ENCODE measurements around the gene PREX1. TPM values are rescaled to one million over a fixed set of nuclear protein-coding genes. Genes with fewer than 3 reads are reported as not detected.

Gene PREX1
- total and polyA plus RNA-seq, 8 donors, result 5.2 to 25.2 (median 16.6) TPM

DNA sequence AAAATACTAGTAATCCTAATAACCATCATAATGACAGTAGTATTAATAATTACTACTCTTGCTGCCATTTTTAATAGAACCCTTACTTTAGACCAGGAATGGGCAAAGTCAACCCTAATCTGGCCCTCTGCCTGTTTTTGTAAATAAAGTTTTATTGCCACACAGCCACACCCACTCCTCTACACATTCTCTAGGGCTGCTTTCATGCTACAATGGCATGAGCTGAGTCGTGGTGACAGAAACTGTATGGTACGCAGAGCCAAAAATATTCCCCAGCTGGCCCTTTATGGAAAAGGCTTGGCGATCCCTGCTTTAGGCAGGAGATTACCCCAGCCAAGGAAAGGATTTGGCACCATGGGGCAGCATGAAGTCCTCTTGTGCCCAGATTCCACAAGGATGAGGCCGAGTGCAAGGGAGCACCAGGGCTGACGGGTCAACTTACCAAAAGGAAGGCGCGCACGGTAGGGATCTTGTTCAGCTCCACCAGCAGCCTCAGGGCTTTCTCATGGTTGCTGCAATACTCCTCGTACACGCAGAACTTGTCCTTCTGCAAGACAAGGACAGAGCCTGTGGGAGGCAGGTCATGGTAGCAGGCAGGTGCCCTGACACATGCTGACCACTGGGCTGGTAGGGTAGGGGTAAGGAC is 93.6 kb downstream of the PREX1 start:
- WGBS, 5 donors, result 88 to 95% (median 89%) methylated on average over 10 of the region's 10 CpGs
- no peak for DNase-seq
- Histone ChIP-seq H3K9me3 (no peaks in the 10 kb centered on the region), H3K27ac (no peak overlapping the region), H3K4me3 (no peak overlapping the region), H3K4me1 (peaks cover 0 to 41% (median 11%) of the 10 kb centered on the region in 4 donors), H3K27me3 (no peaks in the 10 kb centered on the region), H3K36me3 (peaks cover 0 to 23% (median 10%) of the 10 kb centered on the region in 4 donors)
- TF ChIP-seq POLR2AphosphoS5 (IDR thresholded peaks at IDR 0.05) (no peak), CTCF (IDR thresholded peaks at IDR 0.05) (no peak), POLR2A (IDR thresholded peaks at IDR 0.05) (no peak), EP300 (IDR thresholded peaks at IDR 0.05) (no peak)
- intact Hi-C loops (cut with DNase I; ENCODE audit: low total_unique reads), result no loop called here

GRCh38 chr20:48733296-48733790 is 94.5 kb downstream of the PREX1 start:
- Histone ChIP-seq H3K4me1 (peaks cover 0 to 37% (median 7%) of the 10 kb centered on the region in 4 donors), H3K27ac (no peak overlapping the region), H3K9me3 (no peaks in the 10 kb centered on the region), H3K27me3 (no peaks in the 10 kb centered on the region), H3K36me3 (peaks cover 0 to 23% (median 10%) of the 10 kb centered on the region in 4 donors), H3K4me3 (no peak overlapping the region)
- intact Hi-C loops (cut with DNase I; ENCODE audit: low total_unique reads), result no loop called here
- TF ChIP-seq POLR2AphosphoS5 (IDR thresholded peaks at IDR 0.05) (no peak), CTCF (IDR thresholded peaks at IDR 0.05) (no peak), POLR2A (IDR thresholded peaks at IDR 0.05) (no peak), EP300 (IDR thresholded peaks at IDR 0.05) (no peak)
- DNase-seq, result no peak
- 80 to 89% (median 86%) methylated on average over 3 of the region's 3 CpGs for WGBS, 5 donors

DNA sequence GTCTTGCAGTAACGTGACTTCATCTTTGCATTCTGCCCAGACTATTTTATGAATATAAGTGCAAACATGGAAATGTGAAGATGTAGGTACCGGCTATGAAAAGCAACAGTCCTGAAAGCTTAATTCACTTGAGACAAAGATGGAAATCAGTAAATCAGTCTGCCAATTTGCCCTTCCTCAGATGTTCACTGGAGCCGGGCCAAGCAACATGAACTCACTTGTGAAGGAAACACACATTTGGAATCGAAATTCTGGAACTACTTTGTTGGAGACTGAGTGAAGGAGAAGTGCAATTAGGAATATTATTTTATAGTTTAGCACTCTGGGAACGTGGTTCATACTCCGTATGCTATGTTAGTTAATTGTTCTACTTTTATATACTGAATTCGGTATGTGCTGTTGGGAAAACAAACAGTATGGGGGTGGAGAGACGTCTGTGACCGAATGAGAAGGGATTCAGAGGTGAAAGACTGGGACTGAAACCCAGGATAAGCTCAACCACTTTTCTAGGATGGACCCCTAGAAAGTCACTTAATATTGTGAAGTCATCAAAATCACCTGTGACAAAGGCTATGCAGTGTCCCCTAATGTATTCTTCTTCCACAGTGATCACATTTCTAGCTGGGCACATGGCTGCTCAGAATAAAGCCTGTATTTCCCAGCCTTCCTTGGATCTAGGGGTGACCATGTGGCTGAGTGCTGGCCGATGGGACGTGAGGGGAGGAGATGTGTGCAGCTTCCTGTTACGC is 95.5 kb downstream of the PREX1 start:
- H3K27me3 ChIP-seq, result no peaks in the 10 kb centered on the region
- peaks cover 0 to 26% (median 0%) of the 10 kb centered on the region in 4 donors for H3K4me1 ChIP-seq
- H3K9me3 ChIP-seq, result no peaks in the 10 kb centered on the region
- no peak overlapping the region for H3K27ac ChIP-seq
- H3K4me3 ChIP-seq, result no peak overlapping the region
- intact Hi-C loops (cut with DNase I; ENCODE audit: low total_unique reads), result no loop called here
- 67 to 77% (median 71%) methylated on average over 12 of the region's 12 CpGs for WGBS, 5 donors
- no peak for DNase-seq
- peaks cover 0 to 23% (median 10%) of the 10 kb centered on the region in 4 donors for H3K36me3 ChIP-seq
- TF ChIP-seq POLR2AphosphoS5 (IDR thresholded peaks at IDR 0.05) (no peak), EP300 (IDR thresholded peaks at IDR 0.05) (no peak), POLR2A (IDR thresholded peaks at IDR 0.05) (no peak), CTCF (IDR thresholded peaks at IDR 0.05) (no peak)

- Histone ChIP-seq H3K27ac (no peak overlapping the region), H3K4me3 (no peak overlapping the region), H3K27me3 (no peaks in the 10 kb centered on the region), H3K36me3 (peaks cover 0 to 23% (median 10%) of the 10 kb centered on the region in 4 donors), H3K9me3 (no peaks in the 10 kb centered on the region), H3K4me1 (peaks cover 0 to 25% (median 0%) of the 10 kb centered on the region in 4 donors)
- WGBS, 5 donors, result 88 to 95% (median 94%) methylated on average over 4 of the region's 4 CpGs
- intact Hi-C loops (cut with DNase I; ENCODE audit: low total_unique reads), result no loop called here
- DNase-seq, result no peak
- TF ChIP-seq POLR2AphosphoS5 (IDR thresholded peaks at IDR 0.05) (no peak), EP300 (IDR thresholded peaks at IDR 0.05) (no peak), POLR2A (IDR thresholded peaks at IDR 0.05) (no peak), CTCF (IDR thresholded peaks at IDR 0.05) (no peak)
Measured at GRCh38 chr20:48731536-48731935, 96.3 kb downstream of the PREX1 start.
